ENCODE measurements around the gene NOSIP. TPM values are rescaled to one million over a fixed set of nuclear protein-coding genes. Genes with fewer than 3 reads are reported as not detected.

The NOSIP gene
- total RNA-seq, 1 experiment from 2014 or later, result 97.9 TPM

DNA sequence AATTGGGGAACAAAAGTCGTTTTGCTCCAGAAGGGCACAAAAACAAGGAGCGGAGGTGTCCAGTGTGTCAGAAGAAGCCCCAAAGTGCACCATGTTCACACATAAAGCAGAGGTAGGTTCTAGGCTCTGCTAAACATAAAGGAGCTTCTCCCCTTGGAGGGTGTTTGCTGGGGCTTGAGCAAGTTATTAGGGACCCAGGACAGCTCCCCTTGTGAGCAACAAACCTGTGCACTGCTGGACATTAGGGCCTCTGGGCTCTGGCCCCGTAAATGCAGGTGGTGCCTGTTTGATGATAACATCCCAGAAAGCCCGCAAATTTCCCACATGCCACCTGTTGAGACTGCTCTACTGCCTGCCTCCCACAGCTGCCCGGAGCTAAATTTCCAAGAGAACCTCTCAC lies 41.7 kb downstream of the NOSIP start (continued):
- TF ChIP-seq, protein P1, sequence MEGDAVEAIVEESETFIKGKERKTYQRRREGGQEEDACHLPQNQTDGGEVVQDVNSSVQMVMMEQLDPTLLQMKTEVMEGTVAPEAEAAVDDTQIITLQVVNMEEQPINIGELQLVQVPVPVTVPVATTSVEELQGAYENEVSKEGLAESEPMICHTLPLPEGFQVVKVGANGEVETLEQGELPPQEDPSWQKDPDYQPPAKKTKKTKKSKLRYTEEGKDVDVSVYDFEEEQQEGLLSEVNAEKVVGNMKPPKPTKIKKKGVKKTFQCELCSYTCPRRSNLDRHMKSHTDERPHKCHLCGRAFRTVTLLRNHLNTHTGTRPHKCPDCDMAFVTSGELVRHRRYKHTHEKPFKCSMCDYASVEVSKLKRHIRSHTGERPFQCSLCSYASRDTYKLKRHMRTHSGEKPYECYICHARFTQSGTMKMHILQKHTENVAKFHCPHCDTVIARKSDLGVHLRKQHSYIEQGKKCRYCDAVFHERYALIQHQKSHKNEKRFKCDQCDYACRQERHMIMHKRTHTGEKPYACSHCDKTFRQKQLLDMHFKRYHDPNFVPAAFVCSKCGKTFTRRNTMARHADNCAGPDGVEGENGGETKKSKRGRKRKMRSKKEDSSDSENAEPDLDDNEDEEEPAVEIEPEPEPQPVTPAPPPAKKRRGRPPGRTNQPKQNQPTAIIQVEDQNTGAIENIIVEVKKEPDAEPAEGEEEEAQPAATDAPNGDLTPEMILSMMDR (IDR thresholded peaks at IDR 0.05), result no peak
- no peak for TF ChIP-seq CREB1 (CRISPR knock-in tag; IDR thresholded peaks at IDR 0.05)
- TF ChIP-seq, protein P2, sequence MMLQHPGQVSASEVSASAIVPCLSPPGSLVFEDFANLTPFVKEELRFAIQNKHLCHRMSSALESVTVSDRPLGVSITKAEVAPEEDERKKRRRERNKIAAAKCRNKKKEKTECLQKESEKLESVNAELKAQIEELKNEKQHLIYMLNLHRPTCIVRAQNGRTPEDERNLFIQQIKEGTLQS (CRISPR knock-in tag; conservative IDR thresholded peaks at IDR 0.05), result no peak
- TF ChIP-seq MXD4 (CRISPR knock-in tag; IDR thresholded peaks at IDR 0.05; ENCODE audit: borderline replicate concordance), result no peak
- no peak for TF ChIP-seq ELF4 (CRISPR knock-in tag; IDR thresholded peaks at IDR 0.05; ENCODE audit: low read depth)
- no peak for TF ChIP-seq TEAD4 (CRISPR knock-in tag; IDR thresholded peaks at IDR 0.05)
- TF ChIP-seq NR2C2 (CRISPR knock-in tag; IDR thresholded peaks at IDR 0.05), result no peak
- TF ChIP-seq, protein P3, sequence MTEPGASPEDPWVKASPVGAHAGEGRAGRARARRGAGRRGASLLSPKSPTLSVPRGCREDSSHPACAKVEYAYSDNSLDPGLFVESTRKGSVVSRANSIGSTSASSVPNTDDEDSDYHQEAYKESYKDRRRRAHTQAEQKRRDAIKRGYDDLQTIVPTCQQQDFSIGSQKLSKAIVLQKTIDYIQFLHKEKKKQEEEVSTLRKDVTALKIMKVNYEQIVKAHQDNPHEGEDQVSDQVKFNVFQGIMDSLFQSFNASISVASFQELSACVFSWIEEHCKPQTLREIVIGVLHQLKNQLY (CRISPR knock-in tag; IDR thresholded peaks at IDR 0.05), result no peak
- TF ChIP-seq, protein P4, sequence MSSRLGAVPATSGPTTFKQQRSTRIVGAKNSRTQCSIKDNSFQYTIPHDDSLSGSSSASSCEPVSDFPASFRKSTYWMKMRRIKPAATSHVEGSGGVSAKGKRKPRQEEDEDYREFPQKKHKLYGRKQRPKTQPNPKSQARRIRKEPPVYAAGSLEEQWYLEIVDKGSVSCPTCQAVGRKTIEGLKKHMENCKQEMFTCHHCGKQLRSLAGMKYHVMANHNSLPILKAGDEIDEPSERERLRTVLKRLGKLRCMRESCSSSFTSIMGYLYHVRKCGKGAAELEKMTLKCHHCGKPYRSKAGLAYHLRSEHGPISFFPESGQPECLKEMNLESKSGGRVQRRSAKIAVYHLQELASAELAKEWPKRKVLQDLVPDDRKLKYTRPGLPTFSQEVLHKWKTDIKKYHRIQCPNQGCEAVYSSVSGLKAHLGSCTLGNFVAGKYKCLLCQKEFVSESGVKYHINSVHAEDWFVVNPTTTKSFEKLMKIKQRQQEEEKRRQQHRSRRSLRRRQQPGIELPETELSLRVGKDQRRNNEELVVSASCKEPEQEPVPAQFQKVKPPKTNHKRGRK (CRISPR knock-in tag; IDR thresholded peaks at IDR 0.05; ENCODE audit: borderline replicate concordance), result no peak

DNA sequence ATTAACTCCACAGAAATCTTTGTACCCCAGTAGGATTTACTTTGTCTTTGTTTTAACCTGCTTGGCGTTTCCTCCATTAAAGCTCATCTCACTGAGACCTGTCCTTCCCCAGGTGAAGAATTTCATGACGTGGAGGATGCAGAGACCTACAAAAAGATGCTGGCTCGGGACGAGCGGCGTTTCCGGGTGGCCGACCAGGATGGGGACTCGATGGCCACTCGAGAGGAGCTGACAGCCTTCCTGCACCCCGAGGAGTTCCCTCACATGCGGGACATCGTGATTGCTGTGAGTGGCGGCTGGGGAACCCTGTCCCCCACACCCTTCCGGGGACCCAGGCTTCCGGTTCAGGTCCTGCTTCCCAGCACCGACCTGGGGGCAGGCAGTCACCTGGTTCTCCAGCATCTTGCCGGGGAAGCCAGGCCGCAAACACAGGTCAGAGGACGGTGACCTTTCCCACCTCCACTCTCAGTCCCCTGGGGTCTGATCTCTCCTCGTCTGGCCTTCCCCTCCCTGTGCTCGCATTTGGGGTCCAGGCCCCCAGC lies 43.4 kb downstream of the NOSIP start:
- Mint-ChIP-seq H3K36me3 (no peaks in the 10 kb centered on the region), H3K4me3 (no peak overlapping the region), H3K4me1 (peaks cover 17% of the 10 kb centered on the region), H3K27me3 (ENCODE audit: low read depth) (peaks cover 16% of the 10 kb centered on the region), H3K27ac (no peak overlapping the region), H3K9me3 (no peaks in the 10 kb centered on the region)
- no peak for ATAC-seq
- CTCF ChIA-PET, result interaction anchor here (1.1 to 4.5 kb wide), 4 partner anchors 10 to 63 kb away, joined by 3 to 62 read pairs (median 14); partner anchors contain the start of gene FLT3LG
- POLR2A ChIA-PET, result no interaction called here
- DNase-seq (ENCODE audit: low spot score), result no peak
- TF ChIP-seq, protein P5, sequence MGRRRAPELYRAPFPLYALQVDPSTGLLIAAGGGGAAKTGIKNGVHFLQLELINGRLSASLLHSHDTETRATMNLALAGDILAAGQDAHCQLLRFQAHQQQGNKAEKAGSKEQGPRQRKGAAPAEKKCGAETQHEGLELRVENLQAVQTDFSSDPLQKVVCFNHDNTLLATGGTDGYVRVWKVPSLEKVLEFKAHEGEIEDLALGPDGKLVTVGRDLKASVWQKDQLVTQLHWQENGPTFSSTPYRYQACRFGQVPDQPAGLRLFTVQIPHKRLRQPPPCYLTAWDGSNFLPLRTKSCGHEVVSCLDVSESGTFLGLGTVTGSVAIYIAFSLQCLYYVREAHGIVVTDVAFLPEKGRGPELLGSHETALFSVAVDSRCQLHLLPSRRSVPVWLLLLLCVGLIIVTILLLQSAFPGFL (CRISPR knock-in tag; IDR thresholded peaks at IDR 0.05; ENCODE audit: borderline replicate concordance), result no peak
- TF ChIP-seq, protein P6, sequence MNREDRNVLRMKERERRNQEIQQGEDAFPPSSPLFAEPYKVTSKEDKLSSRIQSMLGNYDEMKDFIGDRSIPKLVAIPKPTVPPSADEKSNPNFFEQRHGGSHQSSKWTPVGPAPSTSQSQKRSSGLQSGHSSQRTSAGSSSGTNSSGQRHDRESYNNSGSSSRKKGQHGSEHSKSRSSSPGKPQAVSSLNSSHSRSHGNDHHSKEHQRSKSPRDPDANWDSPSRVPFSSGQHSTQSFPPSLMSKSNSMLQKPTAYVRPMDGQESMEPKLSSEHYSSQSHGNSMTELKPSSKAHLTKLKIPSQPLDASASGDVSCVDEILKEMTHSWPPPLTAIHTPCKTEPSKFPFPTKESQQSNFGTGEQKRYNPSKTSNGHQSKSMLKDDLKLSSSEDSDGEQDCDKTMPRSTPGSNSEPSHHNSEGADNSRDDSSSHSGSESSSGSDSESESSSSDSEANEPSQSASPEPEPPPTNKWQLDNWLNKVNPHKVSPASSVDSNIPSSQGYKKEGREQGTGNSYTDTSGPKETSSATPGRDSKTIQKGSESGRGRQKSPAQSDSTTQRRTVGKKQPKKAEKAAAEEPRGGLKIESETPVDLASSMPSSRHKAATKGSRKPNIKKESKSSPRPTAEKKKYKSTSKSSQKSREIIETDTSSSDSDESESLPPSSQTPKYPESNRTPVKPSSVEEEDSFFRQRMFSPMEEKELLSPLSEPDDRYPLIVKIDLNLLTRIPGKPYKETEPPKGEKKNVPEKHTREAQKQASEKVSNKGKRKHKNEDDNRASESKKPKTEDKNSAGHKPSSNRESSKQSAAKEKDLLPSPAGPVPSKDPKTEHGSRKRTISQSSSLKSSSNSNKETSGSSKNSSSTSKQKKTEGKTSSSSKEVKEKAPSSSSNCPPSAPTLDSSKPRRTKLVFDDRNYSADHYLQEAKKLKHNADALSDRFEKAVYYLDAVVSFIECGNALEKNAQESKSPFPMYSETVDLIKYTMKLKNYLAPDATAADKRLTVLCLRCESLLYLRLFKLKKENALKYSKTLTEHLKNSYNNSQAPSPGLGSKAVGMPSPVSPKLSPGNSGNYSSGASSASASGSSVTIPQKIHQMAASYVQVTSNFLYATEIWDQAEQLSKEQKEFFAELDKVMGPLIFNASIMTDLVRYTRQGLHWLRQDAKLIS (CRISPR knock-in tag; IDR thresholded peaks at IDR 0.05; ENCODE audit: borderline replicate concordance), result no peak
